Stomach smooth muscle (tissue), 2 donors: Measurements from ENCODE around the gene GBGT1.
A peak's percentile ranks its signal among the peaks of the same experiment; 100 is the strongest.

Experiments used
- H3K27ac ChIP-seq: one replicate; pipeline ENCODE4 v1.7.0; 2013; ENCODE audit warnings: mild to moderate bottlenecking, low read length, inconsistent platforms
- H3K27me3 ChIP-seq, 2 donors: one replicate each; pipeline ENCODE4 v1.7.0; 2013; ENCODE audit warnings: low read length in 2 of 2; ENCODE audit not compliant: insufficient read depth in 2 of 2, control insufficient read depth in 1 of 2
- H3K36me3 ChIP-seq, 2 donors: one replicate each; pipeline ENCODE4 v1.7.0; 2013; ENCODE audit warnings: low read length in 2 of 2; ENCODE audit not compliant: control insufficient read depth in 2 of 2, insufficient read depth in 2 of 2
- H3K4me1 ChIP-seq: one replicate; pipeline ENCODE4 v1.7.0; 2013; ENCODE audit warnings: low read length; ENCODE audit not compliant: control insufficient read depth, insufficient read depth
- H3K4me3 ChIP-seq, 2 donors: one replicate each; pipeline ENCODE4 v1.7.0; 2013; ENCODE audit warnings: low read length in 2 of 2
- H3K9ac ChIP-seq, 2 donors: one replicate each; pipeline ENCODE4 v1.7.0; 2013; ENCODE audit warnings: low read length in 2 of 2, mild to moderate bottlenecking in 1 of 2
- H3K9me3 ChIP-seq, 2 donors: one replicate each; pipeline ENCODE4 v1.7.0; 2013; ENCODE audit warnings: low read length in 2 of 2; ENCODE audit not compliant: control insufficient read depth in 2 of 2
- donor health status: healthy.
- donor health status: Pancreatic carcinoma.

Gene GBGT1

DNA sequence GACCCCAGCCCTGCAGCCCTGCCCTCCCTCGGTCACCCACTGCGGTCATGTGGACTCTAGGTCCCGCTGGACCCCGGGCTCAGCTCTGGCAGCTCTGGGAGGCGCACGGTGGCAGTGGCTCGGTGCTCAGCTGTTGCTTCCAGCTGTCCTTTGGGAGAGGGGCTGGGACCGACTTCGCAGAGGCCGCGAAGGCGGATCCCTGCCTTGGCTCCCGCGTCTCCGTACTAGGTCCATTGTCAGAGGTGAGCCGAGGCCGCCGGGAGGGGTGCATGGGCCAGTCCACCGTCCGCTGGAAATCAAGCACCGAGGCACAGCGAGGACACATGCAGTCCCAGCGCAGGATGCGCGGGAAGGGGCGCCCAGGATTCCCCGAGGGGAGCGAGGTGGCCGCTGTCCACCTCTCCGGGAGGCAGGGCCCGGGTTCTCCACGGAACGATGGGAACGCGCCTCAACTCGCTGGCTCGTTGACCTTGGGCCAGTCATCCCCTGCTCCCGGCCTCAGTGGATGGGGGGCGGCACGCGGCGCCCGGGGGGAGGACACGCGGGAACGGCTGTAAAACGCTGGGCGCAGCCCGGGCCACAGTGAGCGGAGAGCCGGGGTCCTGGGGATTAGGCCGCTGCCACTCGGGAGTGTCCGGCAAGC, 732 bp downstream of the GBGT1 start:
- Histone ChIP-seq H3K4me1 (peaks cover 27% of the 10 kb centered on the region), H3K27me3 (no peaks in the 10 kb centered on the region), H3K9me3 (no peaks in the 10 kb centered on the region), H3K4me3 (peak overlapping the region; percentile 66 to 79), H3K27ac (peak overlapping the region; percentile 24), H3K9ac (peak overlapping the region; percentile 71 to 72), H3K36me3 (no peaks in the 10 kb centered on the region)

DNA sequence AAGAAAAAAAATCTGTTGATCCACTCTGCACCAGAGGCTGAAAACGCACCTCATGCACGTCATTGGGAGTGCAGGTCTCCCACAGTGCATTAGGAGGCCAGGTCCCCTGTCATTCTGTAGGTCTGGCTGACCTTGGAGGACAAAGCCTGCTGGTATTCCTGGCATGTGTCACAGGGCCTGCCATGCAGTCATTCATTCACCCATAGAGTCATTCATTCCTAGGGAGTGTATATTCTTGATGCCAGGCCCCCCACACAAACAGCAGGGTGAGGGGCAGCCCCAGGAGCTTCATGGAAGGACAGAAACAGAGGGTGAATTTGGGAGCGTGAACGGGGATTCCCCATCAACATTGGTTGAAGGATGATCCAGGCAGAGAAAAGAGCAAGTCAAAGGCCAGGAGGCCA, 2.2 kb downstream of the GBGT1 start:
- Histone ChIP-seq H3K36me3 (no peaks in the 10 kb centered on the region), H3K4me1 (peaks cover 27% of the 10 kb centered on the region), H3K27me3 (no peaks in the 10 kb centered on the region), H3K27ac (no peak overlapping the region), H3K4me3 (no peak overlapping the region), H3K9ac (no peak overlapping the region), H3K9me3 (no peaks in the 10 kb centered on the region)

DNA sequence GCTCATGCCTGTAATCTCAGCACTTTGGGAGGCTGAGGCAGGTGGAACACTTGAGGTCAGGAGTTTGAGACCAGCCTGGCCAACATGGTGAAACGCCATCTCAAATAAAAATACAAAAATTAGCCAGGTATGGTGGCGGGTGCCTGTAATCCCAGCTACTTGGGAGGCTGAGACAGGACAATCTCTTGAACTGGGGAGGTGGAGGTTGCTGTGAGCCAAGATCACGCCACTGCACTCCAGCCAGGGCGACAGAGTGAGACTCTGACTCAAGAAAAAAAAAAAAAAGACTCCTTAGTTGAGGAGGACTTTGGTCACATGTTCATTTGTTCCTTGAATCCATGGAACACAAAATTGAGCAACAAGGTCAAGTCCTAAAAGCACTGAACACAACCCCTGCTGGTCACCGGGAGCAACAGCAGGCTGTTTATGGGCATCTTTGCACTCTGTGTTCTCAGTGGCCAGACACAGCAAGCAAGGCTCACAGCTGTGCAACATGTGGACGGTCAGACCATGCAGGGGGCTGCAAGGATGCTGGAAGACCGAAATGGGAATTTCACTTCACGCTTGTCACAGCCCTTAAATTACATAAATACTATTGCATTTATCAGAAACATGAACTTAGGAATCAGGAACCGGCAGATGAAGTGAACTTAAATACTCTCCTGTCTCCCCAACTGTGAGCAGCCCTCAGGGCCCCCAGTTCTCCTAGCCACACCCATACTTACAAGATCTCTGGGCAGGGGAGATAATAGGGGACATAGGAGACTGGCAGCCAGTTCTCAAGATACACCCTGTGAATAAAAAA, 2.8 kb downstream of the GBGT1 start:
- no peaks in the 10 kb centered on the region for H3K9me3 ChIP-seq
- H3K9ac ChIP-seq, result no peak overlapping the region
- H3K27me3 ChIP-seq, result no peaks in the 10 kb centered on the region
- no peaks in the 10 kb centered on the region for H3K36me3 ChIP-seq
- H3K4me3 ChIP-seq, result no peak overlapping the region
- peaks cover 27% of the 10 kb centered on the region for H3K4me1 ChIP-seq
- H3K27ac ChIP-seq, result no peak overlapping the region

DNA sequence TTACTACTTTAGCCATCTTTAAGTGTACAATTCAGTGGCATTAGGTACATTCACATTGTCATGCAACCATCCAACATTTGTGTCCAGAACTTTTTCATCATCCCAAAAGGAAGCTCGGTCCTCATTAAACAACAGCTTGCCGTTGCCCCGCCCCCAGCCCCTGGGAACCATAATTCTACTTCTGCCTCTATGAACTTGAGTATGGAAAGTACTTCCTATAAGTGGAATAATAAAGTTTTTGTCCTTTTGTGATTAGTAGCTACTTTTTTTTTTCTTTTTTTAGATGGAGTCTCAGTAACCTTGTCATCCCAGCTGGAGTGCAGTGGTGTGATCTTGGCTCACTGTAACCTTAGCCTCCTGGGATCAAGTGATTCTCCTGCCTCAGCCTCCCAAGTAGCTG, 5.0 kb downstream of the GBGT1 start:
- Histone ChIP-seq H3K9me3 (no peaks in the 10 kb centered on the region), H3K4me1 (peaks cover 16% of the 10 kb centered on the region), H3K4me3 (no peak overlapping the region), H3K27me3 (no peaks in the 10 kb centered on the region), H3K36me3 (no peaks in the 10 kb centered on the region), H3K9ac (no peak overlapping the region), H3K27ac (no peak overlapping the region)

DNA sequence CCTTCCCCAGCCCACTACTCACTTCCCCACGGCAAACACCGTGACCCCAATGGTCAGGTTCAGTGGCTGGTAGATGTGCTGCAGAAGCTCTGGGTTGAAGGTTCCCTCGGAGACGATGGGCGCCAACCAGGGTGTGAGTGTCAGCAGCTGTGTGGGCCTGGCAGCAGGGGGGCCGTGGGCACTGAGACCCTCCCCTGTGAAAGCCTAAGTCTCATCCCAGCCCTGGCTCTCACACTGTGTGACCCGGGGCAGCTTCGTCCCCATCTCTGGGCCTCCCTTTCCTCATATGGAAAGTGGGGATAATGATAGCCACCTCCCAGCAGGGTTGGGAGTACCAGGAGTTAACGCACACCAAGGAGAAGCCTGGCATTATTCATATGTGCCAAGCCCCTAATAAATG, 8.6 kb downstream of the GBGT1 start:
- Histone ChIP-seq H3K36me3 (no peaks in the 10 kb centered on the region), H3K9ac (no peak overlapping the region), H3K27ac (no peak overlapping the region), H3K4me1 (peaks cover 4% of the 10 kb centered on the region), H3K4me3 (no peak overlapping the region), H3K9me3 (no peaks in the 10 kb centered on the region), H3K27me3 (no peaks in the 10 kb centered on the region)

DNA sequence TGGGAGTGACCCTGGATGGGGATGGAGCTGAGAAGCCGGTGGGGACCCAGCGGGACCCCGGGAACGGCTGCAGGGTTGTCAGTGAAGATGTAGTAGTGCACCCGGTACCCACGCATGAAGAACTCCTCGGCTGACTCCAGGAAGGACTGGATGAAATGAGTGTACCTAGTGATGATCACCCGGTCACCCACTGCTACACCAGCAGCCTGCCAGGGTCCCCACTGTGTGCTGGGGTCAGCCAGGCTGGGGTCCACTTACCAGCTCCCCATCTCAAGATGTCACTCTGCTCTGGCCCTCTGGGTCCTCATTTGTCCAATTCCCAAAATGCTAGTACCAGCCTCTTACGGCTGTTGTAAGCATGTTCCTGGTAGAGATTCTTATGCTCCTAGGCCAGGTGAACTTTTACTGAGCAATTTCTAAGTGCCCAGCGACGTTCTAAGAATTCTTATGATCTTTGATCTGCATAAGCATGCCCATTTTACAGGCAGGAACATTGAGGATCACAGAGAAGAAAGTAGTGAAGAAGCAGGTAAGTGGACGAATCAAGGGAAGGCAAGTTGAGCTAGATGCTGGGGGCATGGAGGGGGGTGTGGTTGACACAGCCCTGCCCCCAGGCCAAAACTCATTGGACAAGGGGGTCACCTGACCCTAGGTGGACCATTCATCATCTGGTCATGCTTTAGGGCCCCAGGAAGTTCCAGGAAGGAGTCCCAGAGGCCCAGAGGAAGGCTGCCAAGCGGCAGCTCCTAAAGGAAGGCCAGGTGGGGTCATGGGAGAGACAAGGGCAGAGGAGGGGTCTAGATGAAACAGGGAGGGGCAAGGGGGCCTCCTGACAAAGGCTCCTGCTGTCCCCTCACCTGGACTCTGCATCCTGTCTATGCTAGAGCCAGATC, 9.4 kb downstream of the GBGT1 start:
- Histone ChIP-seq H3K36me3 (no peaks in the 10 kb centered on the region), H3K4me3 (no peak overlapping the region), H3K9me3 (no peaks in the 10 kb centered on the region), H3K4me1 (peaks cover 8% of the 10 kb centered on the region), H3K27ac (no peak overlapping the region), H3K27me3 (no peaks in the 10 kb centered on the region), H3K9ac (no peak overlapping the region)

DNA sequence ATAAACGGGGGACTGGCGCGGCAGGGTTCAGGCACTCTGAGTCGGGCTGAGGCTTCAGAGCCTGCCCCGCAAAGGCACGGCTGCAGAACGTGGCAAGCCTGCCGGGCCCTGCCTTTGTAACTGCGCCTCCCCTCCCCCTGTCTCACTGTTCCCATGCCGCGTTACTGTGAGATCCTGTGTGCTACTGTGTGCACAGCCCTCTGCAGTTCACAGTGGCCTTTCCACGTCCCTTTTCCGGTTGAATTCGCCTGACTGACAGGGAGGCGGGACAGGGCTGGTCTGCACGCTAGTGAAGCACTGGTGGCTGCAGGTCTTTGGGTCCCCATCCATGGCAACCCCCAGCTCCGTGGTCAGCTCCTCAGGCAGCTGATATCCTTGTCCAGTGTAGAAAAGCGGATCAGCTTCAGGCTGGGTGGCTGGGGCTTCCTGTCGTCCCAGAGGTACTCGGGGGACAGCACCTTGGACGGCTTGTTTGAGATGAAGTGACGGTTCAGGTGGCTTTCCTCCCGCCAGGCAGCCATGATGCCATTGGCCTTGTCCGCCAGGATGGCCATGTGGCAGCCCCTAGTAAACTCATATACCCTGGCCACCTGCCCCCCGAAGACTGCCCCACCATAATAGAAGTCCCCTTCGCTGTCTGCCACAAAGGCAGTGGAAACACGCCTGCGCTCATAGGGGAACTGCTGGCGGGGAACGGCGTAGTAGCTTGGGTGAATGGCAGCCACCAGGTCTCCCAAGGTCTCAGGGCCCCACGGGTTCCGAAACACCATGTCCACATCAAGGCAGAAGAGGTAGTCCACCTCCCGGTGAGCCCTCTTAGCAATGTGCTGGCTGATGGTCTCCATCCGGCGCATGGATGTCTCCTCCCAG, 10.3 kb downstream of the GBGT1 start:
- Histone ChIP-seq H3K4me3 (no peak overlapping the region), H3K9ac (no peak overlapping the region), H3K36me3 (no peaks in the 10 kb centered on the region), H3K27ac (no peak overlapping the region), H3K27me3 (no peaks in the 10 kb centered on the region), H3K4me1 (peaks cover 14% of the 10 kb centered on the region), H3K9me3 (no peaks in the 10 kb centered on the region)

DNA sequence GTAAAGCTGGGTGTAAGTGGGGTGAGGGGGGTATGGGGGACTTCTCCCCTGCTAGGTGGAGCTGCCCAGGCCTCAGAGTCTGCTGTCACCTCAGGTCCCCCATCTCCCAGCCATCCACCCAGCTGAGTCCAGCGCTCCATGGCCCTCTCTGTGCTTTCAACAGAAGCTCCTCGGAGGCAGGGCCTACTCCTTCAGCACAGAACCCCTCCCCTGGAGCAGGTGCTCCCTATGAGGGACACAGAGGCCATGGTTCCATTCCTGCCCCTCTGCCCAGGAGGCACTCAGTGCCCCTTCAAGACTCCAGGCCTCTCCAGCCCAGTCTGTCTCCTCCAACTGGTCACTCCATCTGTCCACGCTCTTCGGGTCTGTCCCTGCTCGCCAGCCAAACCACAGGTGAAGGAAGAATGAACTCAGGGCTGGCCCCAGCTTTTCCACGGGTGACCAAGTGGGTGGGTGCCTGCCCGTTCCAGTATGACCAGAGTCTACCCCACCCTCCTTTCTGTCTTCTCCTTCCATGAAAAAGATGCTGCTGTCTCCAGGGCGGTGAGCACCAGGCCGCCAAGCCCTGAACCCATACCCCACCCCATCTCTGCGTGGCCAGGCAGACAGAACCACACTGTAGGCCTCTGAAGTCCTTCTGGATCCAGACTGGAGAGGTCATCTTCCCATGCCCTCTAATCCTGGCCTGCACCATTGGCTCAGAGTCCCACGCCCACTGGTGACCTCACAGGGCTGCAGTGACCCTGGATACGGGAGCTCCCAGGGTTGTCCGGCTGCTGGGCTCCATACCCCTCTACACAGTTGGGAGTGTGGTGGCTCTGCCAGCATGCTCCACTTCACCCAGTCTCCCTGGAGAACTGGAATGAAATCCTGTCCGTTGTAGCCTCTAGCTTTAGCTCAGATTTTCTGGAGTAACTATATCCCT, 11.9 kb downstream of the GBGT1 start:
- Histone ChIP-seq H3K4me3 (no peak overlapping the region), H3K27me3 (no peaks in the 10 kb centered on the region), H3K4me1 (peaks cover 29% of the 10 kb centered on the region), H3K36me3 (no peaks in the 10 kb centered on the region), H3K9ac (no peak overlapping the region), H3K9me3 (no peaks in the 10 kb centered on the region), H3K27ac (no peak overlapping the region)

DNA sequence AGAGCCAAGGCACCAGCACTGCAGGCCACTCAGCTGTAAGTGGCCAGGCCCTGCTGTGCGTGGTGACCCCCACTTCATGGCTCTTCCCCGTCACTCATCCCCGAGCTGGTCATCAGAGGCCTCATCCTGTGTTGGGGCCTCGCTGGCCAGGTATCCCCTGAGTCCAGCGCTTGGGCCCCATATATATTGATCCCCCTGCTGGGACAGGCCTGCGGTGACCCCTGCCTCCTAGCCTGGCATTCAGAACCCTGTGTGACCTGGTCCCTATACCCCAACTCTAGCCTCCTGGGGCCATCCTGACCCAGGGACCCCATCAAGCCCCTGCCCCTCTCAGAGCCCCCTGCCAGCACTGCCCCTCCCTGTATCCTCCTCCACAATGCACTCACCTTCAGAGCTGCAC, 12.7 kb downstream of the GBGT1 start:
- Histone ChIP-seq H3K27ac (no peak overlapping the region), H3K4me3 (no peak overlapping the region), H3K4me1 (peaks cover 31% of the 10 kb centered on the region), H3K36me3 (no peaks in the 10 kb centered on the region), H3K27me3 (no peaks in the 10 kb centered on the region), H3K9me3 (no peaks in the 10 kb centered on the region), H3K9ac (no peak overlapping the region)
